Smooth muscle cell (in vitro differentiated cells): ENCODE data around the gene SSTR5. TPM values are rescaled to one million over a fixed set of nuclear protein-coding genes. Genes with fewer than 3 reads are reported as not detected.

Experiments used
- DNase-seq: peaks from one replicate; lab custom pipeline; 2025; ENCODE audit not compliant: unreplicated experiment; lab: John Stamatoyannopoulos, UW
- H2AFZ ChIP-seq: fragments of 200-600 bp; sonication (generic); 2 replicates; pipeline ENCODE4 v1.6.0; 2016; ENCODE audit warnings: antibody characterized with exemption, low read depth, mild to moderate bottlenecking
- H3F3A ChIP-seq: fragments of 200-600 bp; sonication (generic); 2 replicates; pipeline ENCODE4 v1.6.0; 2017; ENCODE audit warnings: antibody characterized with exemption, low read depth
- H3K27ac ChIP-seq: fragments of 200-600 bp; sonication (generic); 2 replicates; pipeline ENCODE4 v1.5.1; 2016; ENCODE audit warnings: low read depth, mild to moderate bottlenecking
- H3K27me3 ChIP-seq: fragments of 200-600 bp; sonication (generic); 2 replicates; pipeline ENCODE4 v1.6.1; 2016; ENCODE audit warnings: low read depth, mild to moderate bottlenecking
- H3K36me3 ChIP-seq: fragments of 200-600 bp; sonication (generic); 2 replicates; pipeline ENCODE4 v1.5.1; 2016; ENCODE audit warnings: low read depth
- H3K4me1 ChIP-seq: fragments of 200-600 bp; sonication (generic); 2 replicates; pipeline ENCODE4 v1.5.1; 2016; ENCODE audit warnings: low read depth
- H3K4me2 ChIP-seq: fragments of 200-600 bp; sonication (generic); 2 replicates; pipeline ENCODE4 v1.6.0; 2016; ENCODE audit warnings: mild to moderate bottlenecking
- H3K4me3 ChIP-seq: fragments of 200-600 bp; sonication (generic); 2 replicates; pipeline ENCODE4 v1.5.1; 2016; ENCODE audit warnings: mild to moderate bottlenecking
- H3K79me2 ChIP-seq: fragments of 200-600 bp; sonication (generic); 2 replicates; pipeline ENCODE4 v1.6.0; 2016; ENCODE audit warnings: low read depth, mild to moderate bottlenecking
- H3K9ac ChIP-seq: fragments of 200-600 bp; sonication (generic); 2 replicates; pipeline ENCODE4 v1.6.0; 2016; ENCODE audit warnings: low read depth
- H3K9me3 ChIP-seq: fragments of 200-600 bp; sonication (generic); replicated peaks from 2 replicates; pipeline ENCODE4 v1.5.1; 2016; ENCODE audit warnings: low read depth
- H4K20me1 ChIP-seq: fragments of 200-600 bp; sonication (generic); 2 replicates; pipeline ENCODE4 v1.6.0; 2016; ENCODE audit warnings: low read depth
- WGBS: methylation state at CpG from one replicate; pipeline ENCODE4 v1.1.7; 2016; ENCODE audit warnings: low lambda C conversion rate; 5-methylcytosine and 5-hydroxymethylcytosine counted together
- polyA plus RNA-seq: library from polyadenylated mRNA; unstranded; fragments of >200 nt; fragmentation: Nextera tagmentation; extraction: Ambion mirVana; gene quantifications from 2 replicates; pipeline ENCODE4 v1.2.1, GENCODE V29; 2016
- total RNA-seq: library from RNA; depleted of rRNA; stranded (reverse); fragments of >200 nt; gene quantifications from 2 replicates; pipeline ENCODE4 v1.2.3, GENCODE V29; 2014
- TF ChIP-seq, protein P1 (sequence below): fragments of 200-600 bp; sonication (generic); IDR thresholded peaks from 2 replicates; pipeline ENCODE4 v1.5.1; 2017; ENCODE audit warnings: borderline replicate concordance, mild to moderate bottlenecking, antibody characterized with exemption; ENCODE audit not compliant: insufficient read depth, poor library complexity, severe bottlenecking

The SSTR5 gene
- total and polyA plus RNA-seq, 2 experiments from 2014 or later, result not detected

GRCh38 chr16:1076801-1077576 is 4.4 kb downstream of the SSTR5 start:
- peaks cover 30% of the 10 kb centered on the region for H3K27me3 ChIP-seq
- TF ChIP-seq, protein P1, sequence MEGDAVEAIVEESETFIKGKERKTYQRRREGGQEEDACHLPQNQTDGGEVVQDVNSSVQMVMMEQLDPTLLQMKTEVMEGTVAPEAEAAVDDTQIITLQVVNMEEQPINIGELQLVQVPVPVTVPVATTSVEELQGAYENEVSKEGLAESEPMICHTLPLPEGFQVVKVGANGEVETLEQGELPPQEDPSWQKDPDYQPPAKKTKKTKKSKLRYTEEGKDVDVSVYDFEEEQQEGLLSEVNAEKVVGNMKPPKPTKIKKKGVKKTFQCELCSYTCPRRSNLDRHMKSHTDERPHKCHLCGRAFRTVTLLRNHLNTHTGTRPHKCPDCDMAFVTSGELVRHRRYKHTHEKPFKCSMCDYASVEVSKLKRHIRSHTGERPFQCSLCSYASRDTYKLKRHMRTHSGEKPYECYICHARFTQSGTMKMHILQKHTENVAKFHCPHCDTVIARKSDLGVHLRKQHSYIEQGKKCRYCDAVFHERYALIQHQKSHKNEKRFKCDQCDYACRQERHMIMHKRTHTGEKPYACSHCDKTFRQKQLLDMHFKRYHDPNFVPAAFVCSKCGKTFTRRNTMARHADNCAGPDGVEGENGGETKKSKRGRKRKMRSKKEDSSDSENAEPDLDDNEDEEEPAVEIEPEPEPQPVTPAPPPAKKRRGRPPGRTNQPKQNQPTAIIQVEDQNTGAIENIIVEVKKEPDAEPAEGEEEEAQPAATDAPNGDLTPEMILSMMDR, result no peak
- no peak for DNase-seq
- peaks cover 5% of the 10 kb centered on the region for H3K4me1 ChIP-seq
- H3K4me2 ChIP-seq, result no peak overlapping the region
- no peak overlapping the region for H3K27ac ChIP-seq
- no peak overlapping the region for H2AFZ ChIP-seq
- no peaks in the 10 kb centered on the region for H3K36me3 ChIP-seq
- WGBS, result 74% methylated on average over 16 of the region's 16 CpGs
- H3F3A ChIP-seq, result no peaks in the 10 kb centered on the region
- H4K20me1 ChIP-seq, result no peaks in the 10 kb centered on the region
- no peak overlapping the region for H3K9ac ChIP-seq
- H3K4me3 ChIP-seq, result no peak overlapping the region
- no peaks in the 10 kb centered on the region for H3K79me2 ChIP-seq
- H3K9me3 ChIP-seq, result no peaks in the 10 kb centered on the region

DNA sequence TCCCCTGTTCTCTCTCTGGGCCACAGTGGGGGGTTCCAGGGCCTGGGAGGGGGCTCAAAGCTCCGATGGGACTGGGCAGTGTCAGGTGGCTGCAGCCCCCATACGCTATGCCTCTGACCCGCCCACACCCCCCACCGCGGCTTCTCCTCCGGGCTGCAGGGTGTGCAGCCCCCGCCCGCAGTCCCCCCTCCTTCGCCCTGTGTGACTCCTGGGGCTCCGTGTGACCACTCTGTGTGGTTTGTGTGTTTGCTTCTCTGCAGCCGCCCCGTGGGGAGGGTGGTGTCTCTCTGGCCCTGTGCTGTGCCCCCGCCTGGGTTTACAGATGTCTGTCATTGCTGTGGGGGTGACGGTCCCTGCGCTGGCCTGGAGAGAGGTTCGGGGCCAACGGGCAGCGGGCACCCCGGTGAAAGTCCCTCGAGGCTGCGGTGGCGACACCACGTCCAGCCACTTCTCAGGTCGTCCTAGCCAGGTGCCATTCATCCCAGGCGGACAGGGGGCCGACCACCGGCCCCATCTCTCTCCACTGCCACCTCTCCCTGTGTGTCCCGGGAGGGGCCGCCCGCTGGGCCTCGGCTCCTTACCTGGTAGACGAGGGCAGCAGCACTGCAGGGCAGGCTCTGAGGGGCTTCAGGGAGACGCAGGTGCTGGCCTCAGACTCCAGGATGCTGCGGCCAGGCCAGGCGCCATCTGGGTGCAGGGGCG is 5.5 kb downstream of the SSTR5 start:
- no peaks in the 10 kb centered on the region for H3F3A ChIP-seq
- TF ChIP-seq, protein P1, result no peak
- WGBS, result 93% methylated on average over 31 of the region's 36 CpGs
- no peak overlapping the region for H3K27ac ChIP-seq
- no peak overlapping the region for H3K4me2 ChIP-seq
- H3K9me3 ChIP-seq, result no peaks in the 10 kb centered on the region
- H3K4me3 ChIP-seq, result no peak overlapping the region
- no peak overlapping the region for H2AFZ ChIP-seq
- H4K20me1 ChIP-seq, result no peaks in the 10 kb centered on the region
- H3K4me1 ChIP-seq, result peaks cover 5% of the 10 kb centered on the region
- DNase-seq, result no peak
- no peaks in the 10 kb centered on the region for H3K36me3 ChIP-seq
- no peak overlapping the region for H3K9ac ChIP-seq
- peaks cover 20% of the 10 kb centered on the region for H3K27me3 ChIP-seq
- H3K79me2 ChIP-seq, result no peaks in the 10 kb centered on the region

DNA sequence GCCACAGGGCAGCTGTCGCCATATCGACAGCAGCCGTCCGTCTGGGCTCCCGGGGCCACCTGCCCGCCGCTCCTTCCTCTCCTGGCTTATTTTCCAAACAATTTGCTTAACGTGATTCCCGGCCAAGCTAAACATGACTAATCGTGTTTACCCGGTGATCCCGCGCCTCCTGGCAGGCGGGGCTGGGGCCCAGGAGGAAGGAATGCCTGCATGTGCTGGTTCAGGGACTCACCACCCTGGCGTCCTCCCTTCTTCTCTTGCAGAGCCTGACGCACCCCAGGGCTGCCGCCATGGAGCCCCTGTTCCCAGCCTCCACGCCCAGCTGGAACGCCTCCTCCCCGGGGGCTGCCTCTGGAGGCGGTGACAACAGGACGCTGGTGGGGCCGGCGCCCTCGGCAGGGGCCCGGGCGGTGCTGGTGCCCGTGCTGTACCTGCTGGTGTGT is 6.1 kb downstream of the SSTR5 start:
- TF ChIP-seq, protein P1, result no peak
- Histone ChIP-seq H3K9ac (no peak overlapping the region), H3K9me3 (no peaks in the 10 kb centered on the region), H3K4me3 (no peak overlapping the region), H3K27ac (no peak overlapping the region), H3F3A (no peaks in the 10 kb centered on the region), H3K4me1 (peaks cover 5% of the 10 kb centered on the region), H2AFZ (no peak overlapping the region), H3K79me2 (no peaks in the 10 kb centered on the region), H3K4me2 (no peak overlapping the region), H4K20me1 (no peaks in the 10 kb centered on the region), H3K36me3 (no peaks in the 10 kb centered on the region), H3K27me3 (peaks cover 14% of the 10 kb centered on the region)
- WGBS, result 81% methylated on average over 21 of the region's 28 CpGs
- DNase-seq, result no peak
